ENCODE measurements around the gene PRKCQ.

- TF ChIP-seq, protein P1, sequence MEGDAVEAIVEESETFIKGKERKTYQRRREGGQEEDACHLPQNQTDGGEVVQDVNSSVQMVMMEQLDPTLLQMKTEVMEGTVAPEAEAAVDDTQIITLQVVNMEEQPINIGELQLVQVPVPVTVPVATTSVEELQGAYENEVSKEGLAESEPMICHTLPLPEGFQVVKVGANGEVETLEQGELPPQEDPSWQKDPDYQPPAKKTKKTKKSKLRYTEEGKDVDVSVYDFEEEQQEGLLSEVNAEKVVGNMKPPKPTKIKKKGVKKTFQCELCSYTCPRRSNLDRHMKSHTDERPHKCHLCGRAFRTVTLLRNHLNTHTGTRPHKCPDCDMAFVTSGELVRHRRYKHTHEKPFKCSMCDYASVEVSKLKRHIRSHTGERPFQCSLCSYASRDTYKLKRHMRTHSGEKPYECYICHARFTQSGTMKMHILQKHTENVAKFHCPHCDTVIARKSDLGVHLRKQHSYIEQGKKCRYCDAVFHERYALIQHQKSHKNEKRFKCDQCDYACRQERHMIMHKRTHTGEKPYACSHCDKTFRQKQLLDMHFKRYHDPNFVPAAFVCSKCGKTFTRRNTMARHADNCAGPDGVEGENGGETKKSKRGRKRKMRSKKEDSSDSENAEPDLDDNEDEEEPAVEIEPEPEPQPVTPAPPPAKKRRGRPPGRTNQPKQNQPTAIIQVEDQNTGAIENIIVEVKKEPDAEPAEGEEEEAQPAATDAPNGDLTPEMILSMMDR (IDR thresholded peaks at IDR 0.05; ENCODE audit: borderline replicate concordance, extremely low read depth, low read length, poor library complexity, severe bottlenecking) = no peak
- no peak for TF ChIP-seq EZH2 (IDR thresholded peaks at IDR 0.05; ENCODE audit: borderline replicate concordance, low read depth, low read length, severe bottlenecking)
These were observed 10.8 kb downstream of the PRKCQ start for GRCh38 chr10:6569259-6569658.
